Medulla oblongata (tissue), 1 donor: ENCODE data around the gene LPCAT3.

Source experiments
- DNase-seq: peaks from one replicate; pipeline ENCODE4 v3.0.0-alpha.2; 2015; ENCODE audit errors: extremely low spot score

LPCAT3 gene

DNA sequence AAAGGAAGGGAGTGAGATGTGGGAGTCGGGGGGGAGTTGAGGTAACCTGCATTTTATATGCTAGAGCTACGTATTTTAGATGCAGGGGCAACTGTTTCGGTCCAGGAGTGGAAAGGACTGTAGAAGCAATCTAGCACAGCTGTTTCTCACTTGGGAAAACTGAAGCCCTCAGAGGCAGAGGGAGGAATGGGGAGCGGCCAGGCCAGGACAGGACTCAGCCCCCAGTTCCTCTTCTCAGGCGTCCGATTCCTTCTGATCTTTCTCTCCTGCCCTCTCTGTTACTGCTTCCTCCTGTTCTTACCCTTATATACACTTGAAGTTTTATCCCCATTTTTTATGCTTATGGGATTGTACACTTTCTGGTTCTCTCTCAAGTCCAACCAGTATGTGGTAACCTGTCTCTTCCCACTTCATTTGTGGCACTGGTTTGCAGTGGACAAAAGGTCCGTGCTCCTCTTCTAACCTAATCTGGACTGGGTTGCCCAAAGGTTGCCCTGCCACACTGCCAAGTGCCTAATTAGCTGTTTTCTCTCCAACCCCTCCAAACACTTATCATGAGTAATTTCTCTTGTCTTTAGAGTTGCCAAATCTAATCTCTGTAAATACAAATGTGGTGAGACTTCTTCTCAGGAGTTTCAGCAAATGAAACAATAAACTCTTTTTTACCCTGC lies 16.2 kb downstream of the LPCAT3 start:
- no peak for DNase-seq

DNA sequence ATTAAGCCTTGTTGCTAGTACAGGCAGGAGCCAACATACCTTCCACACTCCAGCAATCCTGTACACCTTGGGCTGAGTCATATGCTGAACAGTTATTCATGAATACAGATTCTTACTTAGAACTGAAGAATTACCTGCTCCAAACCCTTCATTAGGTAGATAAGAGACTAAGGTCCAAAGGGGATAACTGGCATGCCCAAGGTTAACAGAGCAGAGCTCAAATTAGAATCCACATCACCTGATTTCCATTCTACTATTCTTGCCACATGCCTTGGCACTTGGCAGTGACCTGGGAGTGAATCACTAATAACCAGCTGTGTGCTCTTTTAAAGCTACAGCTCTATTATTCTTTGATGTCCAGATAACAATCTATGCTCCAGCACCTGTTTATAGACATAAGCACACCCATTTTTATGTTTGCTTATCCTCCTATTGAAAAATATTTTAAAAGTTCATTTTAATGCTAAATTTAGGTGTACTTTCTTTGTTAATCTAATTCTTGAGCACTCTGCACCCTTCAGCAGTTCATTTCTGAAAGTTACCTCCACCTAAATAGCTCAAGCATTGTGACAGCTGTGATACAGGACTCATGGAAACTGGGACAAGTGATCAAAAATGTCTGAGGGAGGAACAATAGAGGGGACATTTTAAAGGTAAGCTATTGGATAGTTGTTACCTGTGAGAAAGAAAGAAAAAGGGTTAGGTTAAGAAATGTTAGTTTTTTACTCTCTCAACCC lies 19.4 kb downstream of the LPCAT3 start:
- no peak for DNase-seq

DNA sequence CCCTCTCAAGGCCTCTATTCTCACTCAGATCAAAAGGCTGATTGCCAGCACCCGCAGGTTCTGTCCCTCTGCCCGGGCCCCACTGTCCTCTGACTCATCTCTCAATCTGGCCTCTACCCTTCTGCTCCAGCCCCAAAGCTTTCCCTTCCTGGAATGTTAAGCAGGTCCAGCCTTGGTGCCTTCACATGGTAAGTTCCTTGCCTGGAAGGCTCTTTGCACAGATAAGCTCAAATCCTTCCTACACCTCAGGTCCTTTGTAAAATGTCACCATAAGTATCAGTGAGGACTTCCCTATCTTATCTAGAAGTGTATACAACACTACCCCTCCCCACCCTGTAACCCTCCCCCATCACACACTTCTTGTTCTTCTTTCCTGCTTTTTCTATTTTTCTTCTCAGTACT lies 22.2 kb downstream of the LPCAT3 start:
- no peak for DNase-seq

DNA sequence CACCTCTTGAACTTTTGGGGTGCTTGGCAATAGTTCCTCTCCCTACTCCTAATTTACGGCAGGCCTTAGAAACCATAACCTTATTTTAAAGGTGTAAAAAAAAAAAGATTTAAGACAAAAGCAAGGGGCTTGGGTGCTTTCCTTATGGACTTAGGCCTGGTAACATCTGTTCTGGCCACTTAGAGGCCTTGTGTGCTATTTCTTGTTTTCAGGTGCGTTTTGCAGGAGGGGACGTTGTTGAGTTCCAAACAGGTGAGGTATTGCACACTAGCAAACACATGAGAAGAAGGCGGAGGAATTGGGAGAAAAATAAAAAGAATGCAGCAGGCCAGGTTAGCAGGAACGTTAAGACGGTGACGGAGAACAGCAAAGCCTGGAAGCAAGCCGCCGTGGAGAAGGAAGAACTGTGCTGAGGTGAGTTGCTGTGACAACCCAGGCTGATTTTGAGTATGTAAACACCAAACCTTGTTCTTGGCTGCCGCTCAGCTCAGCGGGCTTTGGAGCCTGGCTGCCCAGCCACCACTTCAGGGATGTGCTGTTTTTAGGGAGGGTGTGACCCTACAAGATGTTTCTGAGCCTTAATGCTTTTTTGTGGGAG lies 30.2 kb downstream of the LPCAT3 start:
- DNase-seq = no peak

DNA sequence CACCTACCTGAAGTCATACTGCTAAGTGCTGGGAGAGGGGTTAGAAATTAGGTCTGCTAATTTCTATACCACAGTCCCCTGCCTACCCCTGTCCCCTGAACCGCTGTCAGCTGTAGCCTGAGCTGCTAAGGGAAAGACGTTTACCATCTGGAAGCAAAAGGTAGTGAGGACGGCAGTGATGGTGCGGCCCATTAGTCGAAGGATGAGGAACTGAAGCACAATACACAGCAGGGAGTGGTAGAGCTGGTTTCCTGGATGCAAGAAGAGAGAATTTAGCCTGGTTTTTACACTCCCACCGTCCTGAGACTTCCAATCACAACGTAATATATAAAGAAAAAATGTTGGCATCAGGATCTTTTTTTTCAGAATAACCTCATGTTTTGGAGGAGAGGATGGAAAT lies 35.7 kb downstream of the LPCAT3 start:
- DNase-seq = no peak

DNA sequence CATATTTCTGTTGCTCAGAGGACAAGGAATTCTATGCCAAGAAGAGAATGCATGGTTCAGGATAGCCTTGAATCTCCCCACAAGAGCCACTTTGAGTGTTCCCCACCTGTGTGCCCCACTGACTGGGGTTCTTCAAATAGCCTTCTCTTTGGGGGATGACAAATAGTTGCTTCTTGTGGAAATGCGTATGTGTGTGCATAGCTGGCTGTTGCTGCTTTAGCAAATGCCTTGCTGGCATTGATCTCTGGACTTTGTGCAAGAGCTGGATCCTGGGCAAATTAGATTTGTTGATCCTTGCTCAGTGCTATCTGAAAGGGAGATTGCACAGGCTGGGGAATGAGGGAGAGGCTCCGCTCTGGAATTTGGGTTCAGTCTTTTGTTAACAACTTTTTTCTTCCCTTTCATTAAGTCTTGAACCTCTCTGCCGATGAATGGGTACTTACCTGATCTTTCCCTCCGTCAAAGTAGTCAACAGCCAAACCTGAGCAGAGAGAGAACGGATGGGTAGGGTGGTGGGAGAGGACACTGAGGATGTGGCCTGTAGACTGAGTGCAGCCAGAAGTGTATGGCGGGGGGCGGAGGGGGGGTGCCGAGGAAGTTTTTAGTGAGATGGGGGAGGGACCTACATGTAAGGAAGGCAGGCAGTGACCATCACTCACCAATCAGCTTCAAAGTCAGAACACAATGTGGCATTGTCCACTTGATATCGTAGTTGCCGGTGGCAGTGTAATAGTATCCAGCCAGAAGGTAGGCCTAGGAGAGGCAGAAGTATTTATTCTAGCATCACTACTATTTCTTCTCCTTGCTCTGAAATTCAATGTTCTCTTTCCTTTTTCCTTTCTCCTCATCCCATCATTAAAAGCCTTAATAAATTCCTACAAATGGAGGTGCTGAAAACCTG lies 36.9 kb downstream of the LPCAT3 start:
- no peak for DNase-seq

DNA sequence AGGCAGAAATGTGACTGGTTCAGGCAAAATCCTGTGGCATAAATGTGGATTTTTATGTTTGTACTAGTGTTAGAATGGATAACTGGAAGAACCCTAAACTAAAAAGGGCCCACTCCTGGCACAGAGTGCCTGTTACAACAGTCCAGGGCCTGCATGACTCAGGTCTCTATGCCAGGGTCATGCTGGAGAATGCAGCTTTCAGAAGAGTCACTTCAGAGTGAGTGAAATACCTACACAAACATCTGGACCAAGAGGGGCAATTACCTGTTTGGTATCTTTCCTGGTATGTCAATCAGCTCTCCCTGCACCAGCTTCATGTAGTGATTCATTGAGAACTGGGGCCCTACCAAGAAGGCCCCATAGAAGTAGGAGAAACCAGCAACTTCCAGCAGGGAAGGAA lies 37.5 kb downstream of the LPCAT3 start:
- DNase-seq = no peak

DNA sequence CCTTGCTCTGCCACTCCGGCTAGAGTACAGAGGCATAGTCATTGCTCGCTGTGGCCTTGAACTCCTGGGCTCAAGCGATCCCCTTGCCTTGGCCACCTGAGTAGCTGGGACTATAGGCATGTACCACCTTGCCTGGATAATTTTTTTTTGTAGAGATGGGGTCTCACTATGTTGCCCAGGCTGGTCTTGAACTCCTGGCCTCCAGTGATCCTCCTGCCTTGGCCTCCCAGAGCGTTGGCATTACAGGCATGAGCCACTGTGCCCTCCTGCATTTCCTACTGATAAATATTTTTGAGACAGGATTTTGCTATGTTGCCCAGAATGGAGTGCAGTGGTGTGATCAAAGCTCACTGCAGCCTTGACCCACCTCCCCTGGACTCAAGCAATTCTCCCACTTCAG lies 38.2 kb downstream of the LPCAT3 start:
- DNase-seq = no peak

DNA sequence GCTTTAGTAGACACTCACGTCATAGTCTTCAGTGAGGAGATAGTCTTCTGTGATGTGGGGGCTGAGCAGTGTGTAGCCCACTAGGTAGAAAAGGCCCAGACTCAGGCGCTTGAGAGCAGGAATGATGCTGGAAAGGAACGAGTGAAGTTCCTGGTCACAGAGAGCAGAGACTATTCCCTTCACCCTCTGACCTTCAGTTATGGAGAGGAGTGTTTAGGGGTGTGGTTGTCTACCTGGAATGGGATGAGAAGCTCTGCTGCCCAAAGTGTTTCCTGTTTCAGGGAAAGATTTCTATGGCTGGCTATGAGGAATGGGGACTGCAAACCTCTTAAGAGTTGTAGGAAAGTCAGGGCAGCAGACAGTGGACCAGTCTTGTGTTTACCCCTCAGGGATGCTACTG lies 38.8 kb downstream of the LPCAT3 start:
- no peak for DNase-seq

DNA sequence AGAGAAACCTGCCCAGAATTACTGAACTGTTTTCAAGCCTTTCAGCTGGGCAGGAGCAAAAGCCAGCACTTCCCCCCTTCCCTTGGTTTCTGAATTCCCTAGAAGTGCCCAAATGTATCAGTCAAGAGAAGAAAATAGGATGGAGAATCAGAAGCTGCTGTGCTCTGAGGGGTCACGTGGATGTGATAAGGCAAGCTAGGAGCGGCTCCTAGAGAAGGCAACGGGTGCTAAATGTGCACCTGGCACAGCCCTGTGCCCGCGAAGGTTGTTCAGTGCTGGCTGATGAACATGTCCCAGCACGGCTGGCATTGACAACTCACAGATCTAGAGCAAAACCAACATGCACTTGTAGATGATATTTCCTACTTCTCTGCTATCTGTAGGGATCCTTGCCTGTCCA lies 39.3 kb downstream of the LPCAT3 start:
- no peak for DNase-seq

DNA sequence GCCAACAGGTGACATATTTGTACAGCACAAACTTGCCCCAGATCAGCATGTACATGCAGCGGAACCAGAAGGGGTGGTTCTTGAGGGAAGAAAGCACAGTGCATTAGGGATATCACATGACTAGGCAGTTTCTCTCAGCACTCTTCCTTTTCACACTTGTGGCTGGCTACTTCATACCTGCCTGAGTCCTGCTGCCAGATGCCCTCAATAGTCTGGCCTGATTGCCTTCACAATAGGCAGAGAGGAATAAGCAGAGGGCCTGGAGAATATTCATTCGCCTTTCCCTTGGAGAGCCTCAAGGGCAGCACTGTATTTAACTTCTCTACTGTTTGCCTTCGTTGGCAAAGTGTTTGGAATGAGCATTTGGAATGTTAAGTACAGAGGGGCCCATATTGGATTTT lies 39.7 kb downstream of the LPCAT3 start:
- DNase-seq = no peak

DNA sequence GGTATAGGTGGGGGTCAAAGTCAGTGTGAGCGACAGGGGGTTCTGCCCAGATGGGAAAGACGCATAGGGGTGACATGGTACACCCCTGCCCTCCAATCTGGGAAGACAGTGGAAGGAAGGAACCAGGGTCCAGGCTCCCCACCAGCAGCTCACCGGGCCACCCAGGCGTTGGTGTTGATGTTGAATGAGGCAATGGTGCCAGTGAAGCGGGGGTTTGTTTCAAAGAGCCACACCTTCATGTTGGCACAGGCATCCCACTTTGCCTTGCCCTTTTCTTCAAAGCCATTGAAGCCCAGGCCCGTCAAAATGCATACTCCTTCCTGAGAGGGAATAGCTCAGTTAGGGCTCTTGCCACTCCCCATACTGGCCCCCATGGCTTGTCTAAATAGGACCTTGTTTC lies 40.1 kb downstream of the LPCAT3 start:
- DNase-seq = no peak

DNA sequence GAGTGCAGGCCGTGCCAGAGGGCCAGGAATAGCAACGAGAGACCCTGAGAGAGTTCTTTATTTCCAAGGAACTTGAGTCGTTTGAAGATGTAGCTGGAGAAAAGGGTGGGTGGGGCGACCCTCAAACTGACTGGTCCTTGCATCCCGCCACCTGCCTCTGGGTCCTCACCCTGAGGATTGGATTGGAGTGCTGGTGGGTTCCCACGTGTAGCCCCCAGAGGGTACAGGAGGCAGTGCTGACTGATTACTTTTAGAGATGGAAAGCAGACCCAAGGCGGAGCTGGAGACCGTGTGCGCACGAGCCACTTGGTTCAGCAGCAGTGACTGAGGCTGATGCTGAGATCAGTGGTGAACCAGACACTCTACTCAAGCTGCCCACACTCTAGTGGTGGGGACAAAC lies 40.6 kb downstream of the LPCAT3 start:
- DNase-seq = no peak

DNA sequence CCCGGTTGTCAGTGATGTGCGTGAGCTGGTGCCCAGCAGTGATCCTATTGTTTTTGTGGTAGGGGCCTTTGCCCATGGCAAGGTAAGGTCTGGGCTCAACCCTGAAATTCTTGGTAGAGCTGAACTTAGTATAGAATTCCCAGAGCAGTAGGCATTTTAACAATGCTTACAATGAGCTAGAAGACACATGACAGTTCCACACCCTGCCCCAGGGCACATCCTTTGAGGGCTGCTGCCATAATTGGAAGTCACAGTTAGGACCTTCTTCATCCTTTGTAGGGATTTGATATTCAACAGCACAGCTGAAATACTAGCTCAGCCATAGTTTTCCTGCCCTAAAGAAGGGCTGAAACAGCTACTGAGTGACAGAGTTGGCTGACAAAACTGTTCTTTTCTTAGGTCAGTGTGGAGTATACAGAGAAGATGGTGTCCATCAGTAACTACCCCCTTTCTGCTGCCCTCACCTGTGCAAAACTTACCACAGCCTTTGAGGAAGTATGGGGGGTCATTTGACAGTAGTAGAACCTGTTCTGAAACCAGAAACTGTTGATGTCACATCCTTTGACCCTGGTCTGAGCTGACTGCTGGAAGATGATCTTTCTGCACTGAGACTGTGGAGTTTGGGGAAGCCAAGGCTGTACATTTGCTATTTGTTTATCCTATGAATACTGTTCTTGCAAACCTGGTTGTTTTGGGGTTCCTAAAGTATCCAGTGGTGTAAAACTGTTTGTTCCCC lies 42.8 kb downstream of the LPCAT3 start:
- no peak for DNase-seq

DNA sequence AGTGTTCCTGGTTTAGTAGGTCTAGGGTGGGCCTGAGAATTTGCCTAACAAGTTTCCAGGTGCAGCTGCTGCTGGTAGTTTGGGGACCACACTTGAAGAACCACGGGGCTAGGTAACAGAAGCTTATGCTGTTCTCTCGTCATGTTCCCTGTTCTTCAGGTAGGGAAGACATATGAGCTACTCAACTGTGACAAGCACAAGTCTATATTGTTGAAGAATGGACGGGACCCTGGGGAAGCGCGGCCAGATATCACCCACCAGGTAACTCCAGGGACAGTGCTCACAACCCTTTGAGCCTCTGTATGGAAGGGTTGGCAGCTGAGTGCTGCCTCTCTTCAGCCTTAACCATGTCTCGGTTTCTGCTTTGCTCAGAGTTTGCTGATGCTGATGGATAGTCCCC lies 44.1 kb downstream of the LPCAT3 start:
- DNase-seq = no peak

DNA sequence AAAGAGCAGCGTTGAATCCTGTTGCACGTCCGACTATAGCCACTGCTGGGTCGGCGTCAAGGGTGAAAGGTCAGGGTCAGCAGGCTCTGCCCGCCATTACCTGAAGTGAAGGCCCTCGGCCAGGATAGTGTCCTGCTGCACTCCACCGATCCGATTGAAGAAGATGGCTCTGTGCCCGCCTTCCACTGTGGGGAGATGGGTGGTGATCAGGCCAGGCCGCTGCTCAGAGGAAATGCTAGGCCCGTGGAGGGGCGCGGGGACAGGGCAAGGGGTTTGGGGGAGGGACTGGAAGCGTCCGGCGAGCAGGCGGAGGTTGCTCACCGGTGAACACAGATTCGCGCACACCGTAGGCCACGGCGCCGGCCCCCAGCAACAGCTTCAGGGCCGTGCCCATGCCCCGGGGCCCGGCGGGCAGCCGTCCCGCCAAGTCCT lies 48.2 kb downstream of the LPCAT3 start:
- no peak for DNase-seq

DNA sequence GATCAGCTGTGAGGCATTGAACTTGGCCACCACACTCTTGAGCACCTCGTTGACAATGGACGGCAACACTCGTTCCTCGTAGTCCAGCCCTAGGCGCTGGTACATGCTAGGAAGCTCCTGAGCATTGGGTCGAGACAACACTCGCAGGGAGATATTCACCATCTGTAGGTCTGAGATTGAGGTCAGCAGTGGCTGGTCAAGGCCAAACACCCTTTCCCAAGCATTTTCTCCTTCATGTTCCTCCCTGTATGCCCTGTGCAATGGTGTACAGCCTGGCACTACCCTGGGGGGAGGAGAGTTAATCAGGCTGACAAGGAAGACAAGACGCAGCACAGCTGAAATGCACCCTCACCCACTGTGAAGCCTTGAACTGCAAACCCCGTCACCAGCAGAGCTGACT lies 49.9 kb downstream of the LPCAT3 start:
- DNase-seq = no peak

DNA sequence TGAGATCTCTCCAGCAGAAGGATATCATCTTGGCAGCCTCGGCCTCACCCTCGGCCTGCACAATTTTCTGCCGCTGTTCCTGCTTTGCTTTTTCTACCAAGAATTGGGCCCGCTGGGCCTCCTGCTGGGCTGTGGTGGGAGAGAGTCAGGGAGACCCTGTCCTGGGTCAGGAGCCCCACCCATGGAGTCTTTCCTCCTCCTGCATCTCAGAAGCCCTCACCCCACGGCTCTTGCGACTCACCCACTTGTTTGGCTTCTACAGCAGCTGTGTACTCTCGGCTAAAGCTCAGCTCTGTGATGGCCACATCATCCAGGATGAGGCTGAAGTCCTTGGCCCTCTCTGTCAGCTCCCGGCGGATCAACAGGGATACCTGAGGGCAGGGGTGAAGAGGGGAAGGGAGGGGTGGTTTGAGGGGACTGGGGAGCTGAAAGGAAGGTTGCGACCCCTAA lies 50.6 kb downstream of the LPCAT3 start:
- DNase-seq = no peak

DNA sequence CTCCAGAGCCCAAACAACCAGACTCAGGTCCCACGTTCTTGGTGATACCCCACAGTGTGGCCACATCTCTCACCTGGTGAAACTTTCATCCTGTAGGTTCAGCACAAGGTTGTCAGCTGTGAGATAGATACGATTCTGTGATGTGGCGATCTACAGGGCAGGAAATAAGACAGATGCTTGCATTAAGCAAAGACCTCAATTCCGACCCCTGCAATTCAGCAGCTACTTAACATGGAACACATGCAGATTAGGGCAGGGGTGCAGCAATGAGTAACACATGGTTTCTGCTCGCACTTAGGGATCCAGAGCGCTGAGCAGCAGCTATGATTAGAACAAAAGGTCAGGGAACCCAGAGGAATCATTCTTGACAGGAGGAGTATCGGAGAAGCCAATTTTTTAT lies 51.9 kb downstream of the LPCAT3 start:
- no peak for DNase-seq

DNA sequence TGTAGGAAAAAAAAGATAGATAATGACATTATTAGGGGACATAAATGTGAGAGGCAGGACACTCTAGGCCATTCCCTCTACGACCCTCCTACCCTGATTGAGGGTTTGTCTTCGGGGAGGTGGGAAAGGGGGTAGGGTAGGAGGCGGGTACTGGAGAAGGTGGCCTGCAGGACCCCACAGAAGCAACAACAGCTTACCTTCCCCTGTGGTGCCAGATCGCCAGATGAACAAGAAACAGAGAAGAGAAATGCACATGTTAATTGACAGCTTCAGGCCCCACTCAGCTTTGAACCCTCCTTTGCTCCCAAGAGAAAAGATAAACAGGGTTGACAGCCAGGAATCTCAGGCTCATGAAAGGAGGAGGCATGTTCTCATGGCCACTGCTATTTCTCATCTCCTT lies 52.6 kb downstream of the LPCAT3 start:
- no peak for DNase-seq

DNA sequence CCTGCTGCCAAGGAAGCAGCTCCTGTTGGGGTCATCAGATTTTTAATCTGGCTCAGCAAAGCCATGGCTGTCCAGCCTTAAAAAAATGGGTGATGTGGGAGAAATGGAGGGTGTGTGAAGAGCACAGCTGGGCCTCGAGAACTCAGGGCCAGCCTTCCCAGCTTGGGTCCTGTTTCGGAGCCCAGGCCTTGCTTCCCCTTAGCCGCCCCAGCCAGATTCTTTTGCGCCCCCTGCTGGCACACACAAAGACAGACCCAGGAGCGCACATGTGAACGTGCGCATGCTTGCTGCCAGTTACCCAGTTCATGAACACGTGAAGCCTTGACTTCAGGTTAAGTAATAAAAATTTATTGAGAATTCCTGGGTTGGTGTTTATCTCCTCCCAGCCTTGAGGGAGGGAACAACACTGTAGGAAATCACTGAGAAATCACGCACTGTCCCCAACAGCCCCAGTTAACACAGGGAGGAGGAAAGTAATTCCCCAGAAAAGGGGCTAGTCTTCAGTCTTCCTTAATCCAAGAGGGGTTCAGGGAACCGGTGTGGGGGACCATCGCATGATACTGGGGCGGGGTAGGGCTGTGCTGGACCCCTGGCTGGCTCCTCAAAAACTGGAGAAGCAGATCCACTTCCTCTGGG lies 53.1 kb downstream of the LPCAT3 start:
- DNase-seq = peak; percentile 90
